Dermis lymphatic vessel endothelial cell (primary cell): ENCODE data around the gene GJA3. TPM values are rescaled to one million over a fixed set of nuclear protein-coding genes. Genes with fewer than 3 reads are reported as not detected.

Experiments used
- total RNA-seq: library from RNA; depleted of rRNA; stranded (reverse); fragments of >200 nt; gene quantifications from 2 replicates; pipeline ENCODE4 v1.2.1, GENCODE V29; 2014

The GJA3 gene
- not detected in 2 replicates for total RNA-seq

DNA sequence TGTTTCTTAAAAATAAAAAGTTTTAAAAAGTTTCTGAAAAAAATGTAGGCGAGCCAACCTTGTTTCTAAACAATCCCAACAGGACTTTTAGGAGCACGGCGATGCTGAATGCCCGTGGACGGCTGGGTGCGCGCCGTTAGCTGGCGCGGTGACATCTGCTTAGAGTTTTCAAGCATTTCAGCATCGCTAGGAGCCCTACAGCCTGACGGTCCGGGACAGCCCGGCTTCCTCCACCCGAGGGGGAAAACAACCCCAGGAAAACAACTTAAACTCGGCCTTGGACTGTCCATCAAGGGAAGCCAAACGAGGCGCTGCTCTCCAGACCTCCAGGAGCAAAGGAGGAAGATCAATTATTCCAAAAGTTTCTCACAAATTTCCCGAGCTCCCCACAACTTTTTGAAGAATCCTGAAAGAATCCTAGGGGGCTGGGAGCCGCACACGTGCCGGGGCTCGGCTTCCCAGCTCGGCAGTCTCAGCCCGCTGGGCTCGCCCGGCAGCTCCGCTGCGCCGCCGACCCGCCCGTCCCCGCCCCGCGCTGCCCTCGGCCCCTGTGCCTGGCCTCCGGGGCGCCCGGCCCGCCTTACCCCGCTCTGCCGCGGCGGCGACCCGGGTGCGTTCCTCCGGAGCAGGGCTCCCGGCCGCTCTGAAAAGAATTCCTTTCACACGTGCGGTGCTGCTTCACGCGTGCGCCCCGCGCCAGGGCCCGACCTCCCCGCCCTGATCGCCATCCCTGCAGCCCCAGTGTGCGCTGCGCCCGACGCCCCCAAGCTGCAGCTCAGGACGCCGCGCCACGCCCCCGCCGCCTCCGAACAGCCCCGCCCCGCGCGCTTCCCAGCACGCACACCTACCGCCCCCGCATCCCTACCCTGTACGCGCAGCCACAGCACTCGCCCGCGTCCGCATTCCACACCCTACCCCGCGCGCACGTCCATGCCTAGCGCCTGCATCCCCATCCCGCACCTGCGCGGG, at the start of gene GJA3:
Gene GJA3 (minus strand): TSS at position 747 of the 969 bp plus-strand sequence. CDS start 17,764 bp downstream, outside the sequence.

DNA sequence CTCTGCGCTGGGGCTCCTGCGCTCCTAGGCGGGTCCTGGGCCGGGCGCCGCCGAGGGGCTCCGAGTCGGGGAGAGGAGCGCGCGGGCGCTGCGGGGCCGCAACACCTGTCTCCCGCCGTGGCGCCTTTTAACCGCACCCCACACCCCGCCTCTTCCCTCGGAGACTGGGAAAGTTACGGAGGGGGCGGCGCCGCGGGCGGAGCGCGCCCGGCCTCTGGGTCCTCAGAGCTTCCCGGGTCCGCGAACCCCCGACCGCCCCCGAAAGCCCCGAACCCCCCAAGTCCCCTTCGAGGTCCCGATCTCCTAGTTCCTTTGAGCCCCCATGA, 31.9 kb upstream of the GJA3 start, which contains the start of gene GJB2:
Gene GJB2 (minus strand): TSS at position 103 of the 326 bp plus-strand sequence. CDS start 3,357 bp downstream, outside the sequence.

Other genes starting within 250 kb of the GJA3 start
- gene ZMYM2, start 202.3 kb downstream of the GJA3 start, total RNA-seq, result 53.7 and 60.2 TPM in 2 replicates
- gene GJB2, start 31.9 kb upstream of the GJA3 start, total RNA-seq, result not detected in 2 replicates
- gene GJB6, start 71.3 kb upstream of the GJA3 start, total RNA-seq, result not detected in 2 replicates